HG03097 (cell line): ENCODE measurements around the gene RPL28.

Experiments
- ATAC-seq: cut with Tn5 transposase; IDR thresholded peaks from one replicate; pipeline ENCODE4 v1.9.1; 2021; ENCODE audit not compliant: unreplicated experiment, low FRiP score

RPL28 gene

GRCh38 chr19:55353356-55353802 is 32.4 kb upstream of the RPL28 start:
- ATAC-seq = no peak

GRCh38 chr19:55353803-55354697 is 31.7 kb upstream of the RPL28 start:
- no peak for ATAC-seq

GRCh38 chr19:55354698-55355212 is 31.0 kb upstream of the RPL28 start, which contains the start of gene COX6B2:
TSS of gene COX6B2 (minus strand) at chr19:55354719. CDS start at chr19:55354521, 198 bp downstream.
- ATAC-seq = no peak

- no peak for ATAC-seq
These were observed 30.4 kb upstream of the RPL28 start for GRCh38 chr19:55355213-55355821.

- no peak for ATAC-seq
These were observed 27.2 kb upstream of the RPL28 start for GRCh38 chr19:55358493-55358892.

- ATAC-seq = no peak
These were observed 26.5 kb upstream of the RPL28 start for GRCh38 chr19:55358943-55359908.

- ATAC-seq = no peak
These were observed 24.8 kb upstream of the RPL28 start for GRCh38 chr19:55360902-55361301.

- ATAC-seq = no peak
These were observed 23.4 kb upstream of the RPL28 start for GRCh38 chr19:55362174-55362989.

- ATAC-seq = no peak
These were observed 22.6 kb upstream of the RPL28 start, which contains the start of gene GARIN5B for GRCh38 chr19:55362990-55363716. TSS of gene GARIN5B (minus strand) at chr19:55363260. CDS start at chr19:55363066, 194 bp downstream.

GRCh38 chr19:55365245-55365644 is 20.5 kb upstream of the RPL28 start:
- no peak for ATAC-seq

- no peak for ATAC-seq
These were observed 19.8 kb upstream of the RPL28 start for GRCh38 chr19:55365964-55366363.

- ATAC-seq = no peak
These were observed 18.9 kb upstream of the RPL28 start for GRCh38 chr19:55366790-55367189.

GRCh38 chr19:55368106-55368505 is 17.6 kb upstream of the RPL28 start:
- no peak for ATAC-seq

GRCh38 chr19:55368701-55369563 is 16.8 kb upstream of the RPL28 start:
- ATAC-seq = no peak

- no peak for ATAC-seq
These were observed 16.0 kb upstream of the RPL28 start for GRCh38 chr19:55369653-55370304.

GRCh38 chr19:55370305-55370988 is 15.3 kb upstream of the RPL28 start, which contains the start of gene IL11:
TSS of gene IL11 (minus strand) at chr19:55370463. CDS start at chr19:55370310, 153 bp downstream.
- no peak for ATAC-seq
